ENCODE measurements around the gene LIM2.

- TF ChIP-seq CTCF (IDR thresholded peaks at IDR 0.05) (no peak), POLR2A (IDR thresholded peaks at IDR 0.05) (no peak)
These were observed 26.5 kb downstream of the LIM2 start for GRCh38 chr19:51361239-51361638.

Data from uterus (tissue), 2 donors.